Hepatocyte (in vitro differentiated cells): Measurements from ENCODE around the gene COQ8B.

Source experiments
- EZH2 ChIP-seq: fragments of 200-600 bp; sonication (generic); IDR thresholded peaks from 2 replicates; pipeline ENCODE4 v1.6.1; 2016; ENCODE audit warnings: antibody characterized with exemption, mild to moderate bottlenecking, borderline replicate concordance
- EZH2phosphoT487 ChIP-seq: fragments of 200-600 bp; sonication (generic); IDR thresholded peaks from one replicate; pipeline ENCODE4 v1.6.1; 2018; ENCODE audit warnings: antibody characterized with exemption, mild to moderate bottlenecking, low read depth, moderate library complexity; ENCODE audit not compliant: unreplicated experiment, severe bottlenecking
- TF ChIP-seq, protein P1 (sequence below): fragments of 200-600 bp; sonication (generic); IDR thresholded peaks from 2 replicates; pipeline ENCODE4 v1.5.1; 2016; ENCODE audit warnings: antibody characterized with exemption, mild to moderate bottlenecking; ENCODE audit not compliant: poor library complexity

DNA sequence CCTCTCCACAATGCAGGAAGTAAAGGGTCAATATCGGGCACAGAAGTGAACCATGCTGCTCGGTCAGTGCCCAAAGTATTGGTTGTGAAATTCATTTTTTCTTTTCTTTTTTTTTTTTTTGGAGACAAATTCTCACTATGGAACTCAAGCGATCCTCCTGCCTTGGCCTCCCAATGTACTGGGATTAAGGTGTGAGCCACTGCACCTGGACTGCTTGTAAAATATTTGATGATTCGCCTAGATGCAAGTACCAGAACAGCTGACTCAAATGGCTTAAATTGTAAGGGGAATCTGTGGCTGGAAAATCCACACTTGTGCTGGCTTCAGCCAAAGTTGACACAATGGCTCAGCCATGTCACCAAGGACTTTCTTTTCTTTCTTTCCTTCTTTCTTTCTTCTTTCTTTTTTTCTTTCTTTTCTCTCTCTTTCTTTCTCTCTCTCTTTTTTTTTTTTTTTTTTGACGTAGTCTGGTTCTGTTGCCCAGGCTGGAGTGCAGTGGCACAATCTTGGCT lies 69.9 kb downstream of the COQ8B start:
- TF ChIP-seq, protein P1, sequence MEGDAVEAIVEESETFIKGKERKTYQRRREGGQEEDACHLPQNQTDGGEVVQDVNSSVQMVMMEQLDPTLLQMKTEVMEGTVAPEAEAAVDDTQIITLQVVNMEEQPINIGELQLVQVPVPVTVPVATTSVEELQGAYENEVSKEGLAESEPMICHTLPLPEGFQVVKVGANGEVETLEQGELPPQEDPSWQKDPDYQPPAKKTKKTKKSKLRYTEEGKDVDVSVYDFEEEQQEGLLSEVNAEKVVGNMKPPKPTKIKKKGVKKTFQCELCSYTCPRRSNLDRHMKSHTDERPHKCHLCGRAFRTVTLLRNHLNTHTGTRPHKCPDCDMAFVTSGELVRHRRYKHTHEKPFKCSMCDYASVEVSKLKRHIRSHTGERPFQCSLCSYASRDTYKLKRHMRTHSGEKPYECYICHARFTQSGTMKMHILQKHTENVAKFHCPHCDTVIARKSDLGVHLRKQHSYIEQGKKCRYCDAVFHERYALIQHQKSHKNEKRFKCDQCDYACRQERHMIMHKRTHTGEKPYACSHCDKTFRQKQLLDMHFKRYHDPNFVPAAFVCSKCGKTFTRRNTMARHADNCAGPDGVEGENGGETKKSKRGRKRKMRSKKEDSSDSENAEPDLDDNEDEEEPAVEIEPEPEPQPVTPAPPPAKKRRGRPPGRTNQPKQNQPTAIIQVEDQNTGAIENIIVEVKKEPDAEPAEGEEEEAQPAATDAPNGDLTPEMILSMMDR, result no peak
- TF ChIP-seq EZH2 (no peak), EZH2phosphoT487 (no peak)
